Fibroblast of pulmonary artery (primary cell): ENCODE data around the gene PPP1R12B.
"Not testable (repeated sequence)": the region's sequence is repeated elsewhere in the genome, so short reads cannot be mapped to it uniquely, and the experiment has no call there.

Experiments used
- DNase-seq: peaks from one replicate; pipeline ENCODE4 v3.0.0-alpha.2; 2010; ENCODE audit warnings: low read depth
- H3K4me3 ChIP-seq: replicated peaks from 2 replicates; pipeline ENCODE4 v1.5.1; 2011; ENCODE audit warnings: low read depth, mild to moderate bottlenecking, control low read depth, low read length, moderate library complexity
- CTCF ChIP-seq: IDR thresholded peaks from 2 replicates; pipeline ENCODE4 v1.5.1; 2011; ENCODE audit warnings: mild to moderate bottlenecking, control low read depth, low read length, inconsistent platforms; ENCODE audit errors: missing control alignments

Gene PPP1R12B

GRCh38 chr1:202501281-202501680 lies 152.8 kb downstream of the PPP1R12B start:
- peak; percentile 45 for TF ChIP-seq CTCF
- peak; percentile 70 for DNase-seq

GRCh38 chr1:202505356-202505755 lies 156.9 kb downstream of the PPP1R12B start:
- no peak overlapping the region for H3K4me3 ChIP-seq
- peak; percentile 95 for DNase-seq
- TF ChIP-seq CTCF, result no peak

More at GRCh38 chr1:202501281-202501680, 152.8 kb downstream of the PPP1R12B start:
- no peak overlapping the region for H3K4me3 ChIP-seq

GRCh38 chr1:202505880-202506575 lies 157.5 kb downstream of the PPP1R12B start:
- not testable (repeated sequence) for H3K4me3 ChIP-seq
- peak; percentile 95 for DNase-seq

- not testable (repeated sequence) for H3K4me3 ChIP-seq, DNase-seq
These were observed 160.4 kb downstream of the PPP1R12B start for GRCh38 chr1:202508863-202509262.

GRCh38 chr1:202513875-202514274 lies 165.4 kb downstream of the PPP1R12B start:
- not testable (repeated sequence) for H3K4me3 ChIP-seq, DNase-seq

- DNase-seq, result no peak
- TF ChIP-seq CTCF, result no peak
- no peak overlapping the region for H3K4me3 ChIP-seq
These were observed 168.0 kb downstream of the PPP1R12B start for GRCh38 chr1:202516434-202516877.

GRCh38 chr1:202517146-202517545 lies 168.6 kb downstream of the PPP1R12B start:
- not testable (repeated sequence) for DNase-seq, H3K4me3 ChIP-seq

GRCh38 chr1:202518180-202518579 lies 169.7 kb downstream of the PPP1R12B start:
- DNase-seq, H3K4me3 ChIP-seq: not testable (repeated sequence)

GRCh38 chr1:202518905-202519304 lies 170.4 kb downstream of the PPP1R12B start:
- H3K4me3 ChIP-seq, DNase-seq: not testable (repeated sequence)

GRCh38 chr1:202520129-202520856 lies 171.8 kb downstream of the PPP1R12B start:
- H3K4me3 ChIP-seq, result not testable (repeated sequence)
- DNase-seq, result peak; percentile 36

- DNase-seq, result not testable (repeated sequence)
These were observed 172.3 kb downstream of the PPP1R12B start for GRCh38 chr1:202520857-202521216.

GRCh38 chr1:202521484-202521883 lies 173.0 kb downstream of the PPP1R12B start:
- DNase-seq, H3K4me3 ChIP-seq: not testable (repeated sequence)

More at GRCh38 chr1:202520857-202521216, 172.3 kb downstream of the PPP1R12B start:
- H3K4me3 ChIP-seq, result not testable (repeated sequence)
